ENCODE data around the gene MAP3K21.

GRCh38 chr1:233361876-233362275 is 34.4 kb downstream of the MAP3K21 start:
- TF ChIP-seq CTCF (IDR thresholded peaks at IDR 0.05; ENCODE audit: low read depth, low read length), result no peak
- no peak for TF ChIP-seq EZH2phosphoT487 (IDR thresholded peaks at IDR 0.05; ENCODE audit: low read depth)
